SK-N-SH (cell line): ENCODE measurements around the gene IFNLR1. TPM values are rescaled to one million over a fixed set of nuclear protein-coding genes. Genes with fewer than 3 reads are reported as not detected.

Experiments used
- CTCF ChIA-PET: fragments of 300-600, 350-600 bp; formaldehyde crosslinking; extraction: SDS; loops from one replicate; lab custom pipeline; 2021; lab: Yijun Ruan, JAX
- POLR2A ChIA-PET: fragments of 350-600 bp; sonication (Branson Sonifier 250); formaldehyde crosslinking; extraction: SDS; loops from one replicate; lab custom pipeline; 2020; ENCODE audit warnings: antibody characterized with exemption, inconsistent platforms; lab: Yijun Ruan, JAX
- DNase-seq: peaks from one replicate; pipeline ENCODE4 v3.0.0; 2012
- H2AFZ ChIP-seq: fragments of 200-600 bp; sonication (generic); 2 replicates; pipeline ENCODE4 v1.8.1; 2016; ENCODE audit warnings: antibody characterized with exemption, mild to moderate bottlenecking, low read depth
- H3F3A ChIP-seq: fragments of 200-600 bp; sonication (generic); replicated peaks from 2 replicates; pipeline ENCODE3; 2016; ENCODE audit warnings: antibody characterized with exemption, mild to moderate bottlenecking; ENCODE audit not compliant: insufficient read depth
- H3K27ac ChIP-seq, 2 experiments: fragments of 200-500 bp in 1 of 2; fragments of 200-600 bp in 1 of 2; sonication (Bioruptor generic) in 1 of 2; sonication (generic), shearing (Covaris generic) in 1 of 2; 2 replicates each; pipeline versions ENCODE4 v1.5.1 to v1.6.1; 2014 to 2016; ENCODE audit warnings: low read depth in 2 of 2, inconsistent platforms in 1 of 2, low read length in 1 of 2, mild to moderate bottlenecking in 1 of 2, mixed read lengths in 1 of 2
- H3K27me3 ChIP-seq: fragments of 200-600 bp; sonication (generic), shearing (Covaris generic); 2 replicates; pipeline ENCODE4 v1.6.1; 2016; ENCODE audit warnings: mixed run types; ENCODE audit not compliant: insufficient read depth
- H3K36me3 ChIP-seq, 2 experiments: fragments of 200-500 bp in 1 of 2; fragments of 200-600 bp in 1 of 2; sonication (Bioruptor generic) in 1 of 2; sonication (generic) in 1 of 2; replicated peaks in 1 of 2; 2 replicates each; pipeline versions ENCODE3 to v1.5.1; 2014 to 2016; ENCODE audit warnings: low read length in 1 of 2, mild to moderate bottlenecking in 1 of 2; ENCODE audit not compliant: insufficient read depth in 2 of 2, control insufficient read depth in 1 of 2
- H3K4me1 ChIP-seq, 2 experiments: fragments of 200-500 bp in 1 of 2; fragments of 200-600 bp in 1 of 2; sonication (Bioruptor generic) in 1 of 2; sonication (generic), shearing (Covaris generic) in 1 of 2; 2 replicates each; pipeline versions ENCODE4 v1.5.1 to v1.6.1; 2014 to 2016; ENCODE audit warnings: low read depth in 1 of 2, low read length in 1 of 2, mixed run types in 1 of 2; ENCODE audit not compliant: insufficient read depth in 2 of 2, control insufficient read depth in 1 of 2
- H3K4me2 ChIP-seq: fragments of 200-600 bp; sonication (generic), shearing (Covaris generic); 2 replicates; pipeline ENCODE4 v1.6.1; 2017; ENCODE audit warnings: mixed run types
- H3K4me3 ChIP-seq, 2 experiments: fragments of 200-500 bp in 1 of 2; fragments of 200-600 bp in 1 of 2; sonication (Bioruptor generic) in 1 of 2; sonication (generic), shearing (Covaris generic) in 1 of 2; 2 replicates each; pipeline versions ENCODE4 v1.5.1 to v1.8.1; 2014 to 2016; ENCODE audit warnings: low read depth in 2 of 2, inconsistent platforms in 1 of 2, low read length in 1 of 2, mild to moderate bottlenecking in 1 of 2, mixed read lengths in 1 of 2, moderate library complexity in 1 of 2
- H3K79me2 ChIP-seq: fragments of 200-600 bp; sonication (generic); 2 replicates; pipeline ENCODE4 v1.8.1; 2017; ENCODE audit warnings: mild to moderate bottlenecking; ENCODE audit not compliant: insufficient read depth
- H3K9ac ChIP-seq: fragments of 200-600 bp; sonication (generic); 2 replicates; pipeline ENCODE4 v1.6.1; 2017; ENCODE audit warnings: mixed run types
- H3K9me2 ChIP-seq: fragments of 200-600 bp; sonication (generic); 2 replicates; pipeline ENCODE4 v1.6.1; 2017; ENCODE audit warnings: mixed run types
- H3K9me3 ChIP-seq: fragments of 200-600 bp; sonication (generic); 2 replicates; pipeline ENCODE4 v1.6.1; 2017; ENCODE audit warnings: mixed run types, mild to moderate bottlenecking, moderate library complexity
- H4K20me1 ChIP-seq: fragments of 200-600 bp; sonication (generic); 2 replicates; pipeline ENCODE4 v1.6.1; 2017; ENCODE audit warnings: mild to moderate bottlenecking, mixed run types; ENCODE audit not compliant: insufficient read depth
- CHD2 ChIP-seq: fragments of 150-350 bp; IDR thresholded peaks from 2 replicates; pipeline ENCODE4 v1.6.1; 2018; ENCODE audit warnings: low read length; ENCODE audit not compliant: partially characterized antibody
- ELF1 ChIP-seq: IDR thresholded peaks from 2 replicates; pipeline ENCODE4 v1.4.0; 2012
- EZH2phosphoT487 ChIP-seq: fragments of 200-600 bp; sonication (generic); IDR thresholded peaks from 2 replicates; pipeline ENCODE4 v1.6.1; 2017; ENCODE audit warnings: low read depth, mixed run types, mild to moderate bottlenecking, antibody characterized with exemption, moderate library complexity, borderline replicate concordance
- FOXJ3 ChIP-seq: sonication (generic); formaldehyde crosslinking; IDR thresholded peaks from 2 replicates; pipeline ENCODE4 v1.5.1; 2020; ENCODE audit warnings: mild to moderate bottlenecking, missing genetic modification reagents
- GATA2 ChIP-seq: sonication (generic); formaldehyde crosslinking; IDR thresholded peaks from 2 replicates; pipeline ENCODE4 v1.5.0; 2020; ENCODE audit warnings: mild to moderate bottlenecking, missing genetic modification reagents
- MXI1 ChIP-seq: IDR thresholded peaks from 2 replicates; pipeline ENCODE4 v1.6.1; 2012; ENCODE audit warnings: mild to moderate bottlenecking, low read depth, low read length, improper control_type of control experiment
- POLR2AphosphoS5 ChIP-seq: IDR thresholded peaks from 2 replicates; pipeline ENCODE4 v1.6.1; 2012; ENCODE audit warnings: low read depth, low read length
- RCOR1 ChIP-seq: fragments of 150-350 bp; IDR thresholded peaks from 2 replicates; pipeline ENCODE4 v1.6.1; 2017; ENCODE audit warnings: antibody characterized with exemption, low read length
- RFX5 ChIP-seq: IDR thresholded peaks from 2 replicates; pipeline ENCODE4 v1.6.1; 2012; ENCODE audit warnings: mild to moderate bottlenecking, improper control_type of control experiment, low read length
- RXRA ChIP-seq: IDR thresholded peaks from 2 replicates; pipeline ENCODE4 v1.4.0; 2012; ENCODE audit warnings: low read depth, mild to moderate bottlenecking, borderline replicate concordance
- SIN3A ChIP-seq: IDR thresholded peaks from 2 replicates; pipeline ENCODE4 v1.6.1; 2012; ENCODE audit warnings: low read depth, mild to moderate bottlenecking, low read length, moderate library complexity, borderline replicate concordance
- TCF12 ChIP-seq: IDR thresholded peaks from 2 replicates; pipeline ENCODE4 v1.4.0; 2012
- TEAD4 ChIP-seq: IDR thresholded peaks from 2 replicates; pipeline ENCODE4 v1.4.0; 2012; ENCODE audit warnings: mild to moderate bottlenecking, borderline replicate concordance; ENCODE audit not compliant: insufficient read depth
- YY1 ChIP-seq: IDR thresholded peaks from 2 replicates; pipeline ENCODE4 v1.4.0; 2012; ENCODE audit warnings: low read depth, mild to moderate bottlenecking
- WGBS: methylation state at CpG from one replicate; pipeline ENCODE4 v1.1.6; 2017; ENCODE audit warnings: low lambda C conversion rate; 5-methylcytosine and 5-hydroxymethylcytosine counted together
- polyA plus RNA-seq, 3 experiments: library from polyadenylated mRNA; depleted of rRNA; stranded (reverse); fragments of >200 nt; gene quantifications; 2 replicates each; pipeline ENCODE4 v1.2.3, GENCODE V29; 2012
- TF ChIP-seq, protein P1 (sequence below): IDR thresholded peaks from 2 replicates; pipeline ENCODE4; 2012
- TF ChIP-seq, protein P2 (sequence below): fragments of 150-350 bp; IDR thresholded peaks from 2 replicates; pipeline ENCODE4 v1.6.1; 2017; ENCODE audit warnings: antibody characterized with exemption, low read length, low read depth, borderline replicate concordance
- TF ChIP-seq, protein P3 (sequence below): IDR thresholded peaks from 2 replicates; pipeline ENCODE4 v1.4.0; 2012; ENCODE audit warnings: low read depth
- TF ChIP-seq, protein P4 (sequence below): IDR thresholded peaks from 2 replicates; pipeline ENCODE4 v1.4.0; 2012; ENCODE audit warnings: low read depth, borderline replicate concordance

The IFNLR1 gene
- polyA plus RNA-seq, 1 of the 3 experiments (the other 2 are of a cell fraction), result 0.30 TPM

DNA sequence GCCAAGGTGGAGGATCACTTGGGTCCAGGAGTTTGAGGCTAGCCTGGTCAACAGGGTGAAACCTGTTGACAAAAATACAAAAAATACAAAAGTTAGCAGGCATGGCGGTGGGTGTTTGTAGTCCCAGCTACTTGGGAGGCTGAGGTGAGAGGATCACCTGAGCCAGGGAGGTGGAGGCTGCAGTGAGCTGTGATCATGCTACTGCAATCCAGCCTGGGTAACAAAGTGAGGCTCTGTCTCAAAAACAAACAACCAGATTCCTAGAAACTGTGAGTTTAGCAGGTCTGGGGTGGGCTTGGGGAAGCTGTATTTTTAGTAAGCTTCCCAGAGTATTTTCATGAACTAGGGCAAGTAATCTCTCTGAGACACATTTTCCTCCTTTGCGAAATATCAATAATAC, 70.0 kb downstream of the IFNLR1 start:
- POLR2A ChIA-PET, result no interaction called here
- 91% methylated on average over 2 of the region's 2 CpGs for WGBS

GRCh38 chr1:24114753-24115152, 72.3 kb downstream of the IFNLR1 start:
- 95% methylated on average over 5 of the region's 6 CpGs for WGBS
- Histone ChIP-seq H3K9me2 (no peaks in the 10 kb centered on the region), H3F3A (no peaks in the 10 kb centered on the region), H3K27ac (no peak overlapping the region), H3K4me2 (no peak overlapping the region), H3K9me3 (no peaks in the 10 kb centered on the region), H3K4me3 (no peak overlapping the region), H3K79me2 (no peaks in the 10 kb centered on the region), H3K27me3 (no peaks in the 10 kb centered on the region; the same call in 1 of the 2 replicates), H3K36me3 (no peaks in the 10 kb centered on the region), H3K9ac (no peak overlapping the region), H3K4me1 (peaks cover 0 to 31% of the 10 kb centered on the region in 2 experiments; a peak in 1 of 4 replicates), H4K20me1 (no peaks in the 10 kb centered on the region), H2AFZ (no peak overlapping the region)
- POLR2A ChIA-PET, result no interaction called here
- CTCF ChIA-PET, result interaction anchor here (0.7 to 5.3 kb wide), 5 partner anchors 9 to 276 kb away, joined by 3 to 39 read pairs (median 6); no protein-coding TSS in a partner anchor
- DNase-seq, result no peak
- TF ChIP-seq GATA2 (CRISPR knock-in tag) (no peak), FOXJ3 (CRISPR knock-in tag) (no peak), SIN3A (no peak), YY1 (no peak), CHD2 (no peak), RFX5 (no peak), RCOR1 (no peak), TEAD4 (no peak), MXI1 (no peak), RXRA (no peak), EZH2phosphoT487 (no peak), ELF1 (no peak)
- TF ChIP-seq, protein P1, sequence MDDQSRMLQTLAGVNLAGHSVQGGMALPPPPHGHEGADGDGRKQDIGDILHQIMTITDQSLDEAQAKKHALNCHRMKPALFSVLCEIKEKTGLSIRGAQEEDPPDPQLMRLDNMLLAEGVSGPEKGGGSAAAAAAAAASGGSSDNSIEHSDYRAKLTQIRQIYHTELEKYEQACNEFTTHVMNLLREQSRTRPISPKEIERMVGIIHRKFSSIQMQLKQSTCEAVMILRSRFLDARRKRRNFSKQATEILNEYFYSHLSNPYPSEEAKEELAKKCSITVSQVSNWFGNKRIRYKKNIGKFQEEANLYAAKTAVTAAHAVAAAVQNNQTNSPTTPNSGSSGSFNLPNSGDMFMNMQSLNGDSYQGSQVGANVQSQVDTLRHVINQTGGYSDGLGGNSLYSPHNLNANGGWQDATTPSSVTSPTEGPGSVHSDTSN, result no peak
- TF ChIP-seq, protein P2, sequence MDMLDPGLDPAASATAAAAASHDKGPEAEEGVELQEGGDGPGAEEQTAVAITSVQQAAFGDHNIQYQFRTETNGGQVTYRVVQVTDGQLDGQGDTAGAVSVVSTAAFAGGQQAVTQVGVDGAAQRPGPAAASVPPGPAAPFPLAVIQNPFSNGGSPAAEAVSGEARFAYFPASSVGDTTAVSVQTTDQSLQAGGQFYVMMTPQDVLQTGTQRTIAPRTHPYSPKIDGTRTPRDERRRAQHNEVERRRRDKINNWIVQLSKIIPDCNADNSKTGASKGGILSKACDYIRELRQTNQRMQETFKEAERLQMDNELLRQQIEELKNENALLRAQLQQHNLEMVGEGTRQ, result no peak

More for the DNA sequence above, 70.0 kb downstream of the IFNLR1 start:
- DNase-seq, result no peak
- Histone ChIP-seq H3K27ac (no peak overlapping the region), H3K79me2 (no peaks in the 10 kb centered on the region), H4K20me1 (no peaks in the 10 kb centered on the region), H2AFZ (no peak overlapping the region), H3K9me3 (no peaks in the 10 kb centered on the region), H3K36me3 (no peaks in the 10 kb centered on the region), H3K27me3 (no peaks in the 10 kb centered on the region; the same call in 1 of the 2 replicates), H3K9me2 (no peaks in the 10 kb centered on the region), H3K4me2 (no peak overlapping the region), H3F3A (no peaks in the 10 kb centered on the region), H3K4me1 (peaks cover 0 to 7% of the 10 kb centered on the region in 2 experiments; a peak in 1 of 4 replicates), H3K9ac (no peak overlapping the region), H3K4me3 (no peak overlapping the region)
- CTCF ChIA-PET, result interaction anchor here (0.6 to 2.0 kb wide), 3 partner anchors 33 to 82 kb away, joined by 3 to 7 read pairs (median 3); no protein-coding TSS in a partner anchor
- TF ChIP-seq, protein P3, sequence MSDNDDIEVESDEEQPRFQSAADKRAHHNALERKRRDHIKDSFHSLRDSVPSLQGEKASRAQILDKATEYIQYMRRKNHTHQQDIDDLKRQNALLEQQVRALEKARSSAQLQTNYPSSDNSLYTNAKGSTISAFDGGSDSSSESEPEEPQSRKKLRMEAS, result no peak
- TF ChIP-seq, protein P1, result no peak
- TF ChIP-seq, protein P4, sequence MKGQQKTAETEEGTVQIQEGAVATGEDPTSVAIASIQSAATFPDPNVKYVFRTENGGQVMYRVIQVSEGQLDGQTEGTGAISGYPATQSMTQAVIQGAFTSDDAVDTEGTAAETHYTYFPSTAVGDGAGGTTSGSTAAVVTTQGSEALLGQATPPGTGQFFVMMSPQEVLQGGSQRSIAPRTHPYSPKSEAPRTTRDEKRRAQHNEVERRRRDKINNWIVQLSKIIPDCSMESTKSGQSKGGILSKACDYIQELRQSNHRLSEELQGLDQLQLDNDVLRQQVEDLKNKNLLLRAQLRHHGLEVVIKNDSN, result no peak
- TF ChIP-seq POLR2AphosphoS5, result no peak
- TF ChIP-seq EZH2phosphoT487, result no peak
- TF ChIP-seq FOXJ3 (CRISPR knock-in tag), result no peak
- no peak for TF ChIP-seq TCF12
- TF ChIP-seq MXI1, result no peak
